GM04504 (cell line): ENCODE measurements around the gene CAMSAP1.
"Not testable (repeated sequence)": the region's sequence is repeated elsewhere in the genome, so short reads cannot be mapped to it uniquely, and the experiment has no call there.

Experiments used
- DNase-seq: peaks from one replicate; pipeline ENCODE4 v3.0.0-alpha.2; 2012; ENCODE audit warnings: low read depth

The CAMSAP1 gene

DNA sequence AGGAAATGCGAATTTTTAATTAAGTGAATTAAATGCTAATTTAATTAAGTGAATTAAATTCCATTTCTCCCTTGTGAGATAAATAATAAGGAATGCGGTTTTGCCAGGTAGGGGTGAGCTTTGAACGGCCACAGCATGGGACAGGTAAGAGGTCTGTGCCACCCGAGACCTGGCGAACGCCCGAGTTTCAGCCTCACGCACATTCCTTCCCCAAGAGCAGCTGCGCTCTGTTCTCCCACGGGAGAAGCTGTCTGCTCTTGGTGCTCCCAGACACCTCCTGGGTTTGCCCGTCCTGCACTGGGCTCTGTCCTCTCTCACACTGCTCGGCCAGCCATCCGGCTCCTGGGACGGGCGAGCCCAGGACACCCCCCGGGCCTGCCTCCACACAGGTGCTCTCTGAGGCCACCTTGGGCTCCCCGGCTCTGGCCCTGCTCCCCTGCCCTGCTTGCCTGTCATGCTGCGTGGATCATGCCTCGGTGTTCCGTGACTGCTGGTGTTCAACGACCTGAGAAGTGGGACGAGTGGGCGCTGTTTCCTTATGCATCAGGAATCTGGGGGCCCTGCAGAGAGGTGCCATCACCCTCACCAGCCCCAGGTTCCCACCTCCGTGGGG, 13.7 kb upstream of the CAMSAP1 start:
- no peak for DNase-seq

DNA sequence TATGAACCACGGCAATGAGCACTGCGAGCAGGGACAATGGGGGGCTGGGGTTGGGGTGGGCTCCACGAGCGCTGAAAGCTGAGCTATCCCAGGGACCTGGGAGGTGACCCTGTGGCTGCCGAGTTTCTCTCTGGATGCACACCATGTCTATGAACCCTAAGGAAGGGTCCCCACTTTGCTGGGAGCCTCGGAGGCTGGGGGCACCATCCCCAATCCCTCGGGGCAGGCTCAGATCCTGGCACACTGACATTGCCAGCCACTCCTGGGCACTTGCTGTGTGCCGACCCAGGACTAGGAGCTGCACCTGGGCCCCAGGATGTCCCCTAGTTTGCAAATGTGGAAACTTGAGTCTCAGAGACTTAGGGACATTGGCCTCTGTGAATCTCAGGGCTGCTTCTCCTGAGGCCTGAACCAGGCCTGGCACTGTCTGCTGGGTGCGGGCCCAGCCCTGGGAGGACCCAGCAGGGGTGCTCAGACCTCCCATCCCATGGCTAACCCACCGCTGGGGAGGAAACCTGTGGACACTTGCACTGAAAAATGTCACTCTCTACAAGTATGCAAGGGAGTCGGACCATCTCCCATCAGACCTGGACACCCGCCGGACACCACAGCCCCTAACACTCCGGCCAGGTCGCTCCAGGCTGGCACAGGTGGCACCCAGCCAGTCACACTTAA, 13.0 kb upstream of the CAMSAP1 start:
- no peak for DNase-seq

DNA sequence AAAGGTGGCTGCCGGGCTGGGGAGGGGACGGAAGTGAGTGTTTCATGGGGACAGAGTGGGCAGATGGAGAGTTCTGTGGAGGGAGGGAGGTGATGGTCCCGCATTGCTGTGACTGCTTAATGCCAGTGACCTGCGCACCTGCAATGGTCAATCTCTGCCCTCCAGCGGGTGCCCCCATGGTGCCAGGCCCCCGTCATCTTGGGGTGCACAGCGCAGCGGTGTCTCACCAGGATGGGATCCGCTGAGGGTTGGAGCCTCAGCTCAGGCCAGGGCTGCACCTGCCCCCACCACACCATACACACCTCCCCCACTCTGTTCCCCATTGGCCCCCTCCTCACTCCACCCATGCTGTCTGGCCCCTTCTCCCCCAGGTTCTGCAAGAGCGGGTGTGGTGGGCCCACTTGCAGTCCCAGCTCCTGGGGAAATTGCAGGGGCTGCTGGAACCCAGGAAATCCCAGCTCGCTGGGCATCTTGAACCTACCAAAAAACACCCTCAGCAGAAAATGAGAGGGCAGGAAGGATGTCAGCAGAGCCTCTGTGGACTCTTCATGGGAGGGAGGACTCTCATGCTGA, 12.1 kb upstream of the CAMSAP1 start:
- DNase-seq: no peak

DNA sequence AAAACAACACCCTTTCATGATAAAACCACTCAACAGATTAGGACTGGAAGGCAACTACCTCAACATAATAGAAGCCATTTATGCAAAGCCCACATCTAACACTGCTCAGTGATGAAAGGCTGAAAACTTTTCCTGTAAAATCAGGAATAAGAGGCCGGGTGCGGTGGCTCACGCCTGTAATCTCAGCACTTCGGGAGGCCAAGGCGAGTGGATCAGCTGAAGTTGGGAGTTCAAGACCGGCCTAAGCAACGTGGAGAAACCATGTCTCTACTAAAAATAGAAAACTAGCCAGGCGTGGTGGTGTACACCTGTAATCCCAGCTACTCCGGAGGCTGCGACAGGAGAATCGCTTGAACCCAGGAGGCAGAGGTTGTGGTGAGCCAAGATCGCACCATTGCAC, 8.9 kb upstream of the CAMSAP1 start:
- DNase-seq: not testable (repeated sequence)

DNA sequence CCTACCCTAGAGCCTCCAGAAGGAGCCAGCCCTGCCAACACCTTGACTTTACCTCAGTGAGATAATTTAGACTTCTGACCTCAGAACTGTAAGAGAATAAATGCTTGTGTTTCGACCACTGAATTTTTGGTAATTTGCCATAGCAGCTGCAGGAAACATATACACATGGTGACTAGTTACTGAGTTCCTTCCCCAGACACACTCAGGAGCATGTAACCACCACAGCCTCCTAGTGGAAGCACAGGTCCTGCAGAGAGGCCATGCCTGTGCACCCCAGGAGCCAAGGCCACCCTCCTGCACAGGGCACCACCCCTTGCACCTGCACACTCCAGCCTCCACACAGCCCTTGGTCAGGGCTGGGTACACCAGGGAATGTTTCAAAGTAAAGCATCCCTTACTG, 7.6 kb upstream of the CAMSAP1 start:
- DNase-seq: no peak

DNA sequence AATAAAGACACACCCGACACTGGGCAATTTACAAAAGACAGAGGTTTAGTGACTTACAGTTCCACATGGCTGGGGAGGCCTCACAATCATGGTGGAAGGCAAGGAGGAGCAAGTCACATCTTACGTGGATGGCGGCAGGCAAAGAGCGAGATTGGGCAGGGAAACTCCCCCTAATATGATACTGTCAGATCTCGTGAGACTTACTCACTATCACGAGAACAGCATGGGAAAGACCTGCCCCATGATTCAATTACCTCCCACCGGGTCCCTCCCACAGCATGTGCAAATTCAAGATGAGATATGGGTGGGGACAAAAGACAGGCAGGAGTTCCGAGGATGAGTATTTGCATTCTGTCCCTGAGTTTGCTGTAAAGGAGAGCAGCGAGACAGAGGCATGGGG, 3.9 kb upstream of the CAMSAP1 start:
- not testable (repeated sequence) for DNase-seq

DNA sequence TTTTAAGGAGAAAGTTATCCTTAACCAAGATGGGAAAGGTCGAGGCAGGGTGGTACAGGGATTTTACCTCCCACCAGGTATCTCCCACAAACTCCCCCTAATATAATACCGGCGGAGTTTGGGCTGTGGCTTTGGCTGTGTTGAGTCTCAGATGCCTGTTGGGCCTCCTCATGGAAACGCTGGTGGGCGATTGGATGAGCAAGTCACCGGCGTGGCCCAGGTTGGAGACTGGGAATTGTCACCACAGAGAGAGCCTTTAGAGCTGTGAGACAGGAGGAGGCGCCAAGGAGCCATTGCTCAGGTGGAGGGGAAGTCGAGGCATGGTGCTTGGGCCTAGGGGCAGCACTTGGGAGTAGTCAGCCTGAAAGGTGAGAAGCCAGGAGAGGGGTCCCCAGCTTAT, 3.4 kb upstream of the CAMSAP1 start:
- DNase-seq: no peak

DNA sequence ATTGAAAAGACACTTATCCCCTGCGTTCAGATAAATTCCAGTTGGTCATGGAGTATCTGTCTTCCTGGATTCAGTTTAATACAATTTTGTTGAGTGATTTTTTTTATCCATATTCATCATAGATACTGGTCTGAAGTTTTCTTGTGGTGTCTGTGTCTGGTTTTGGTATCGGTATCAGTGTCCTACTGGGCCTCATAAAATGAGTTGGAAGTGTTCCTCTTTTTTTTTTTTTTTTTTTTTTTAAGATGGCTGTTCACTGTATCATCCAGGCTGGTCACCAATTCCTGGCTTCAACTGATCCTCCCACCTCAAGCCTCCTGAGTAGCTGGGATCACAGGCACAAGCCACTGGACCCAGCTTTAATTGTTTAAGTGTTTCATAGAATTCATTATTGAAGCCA, 2.9 kb upstream of the CAMSAP1 start:
- no peak for DNase-seq

DNA sequence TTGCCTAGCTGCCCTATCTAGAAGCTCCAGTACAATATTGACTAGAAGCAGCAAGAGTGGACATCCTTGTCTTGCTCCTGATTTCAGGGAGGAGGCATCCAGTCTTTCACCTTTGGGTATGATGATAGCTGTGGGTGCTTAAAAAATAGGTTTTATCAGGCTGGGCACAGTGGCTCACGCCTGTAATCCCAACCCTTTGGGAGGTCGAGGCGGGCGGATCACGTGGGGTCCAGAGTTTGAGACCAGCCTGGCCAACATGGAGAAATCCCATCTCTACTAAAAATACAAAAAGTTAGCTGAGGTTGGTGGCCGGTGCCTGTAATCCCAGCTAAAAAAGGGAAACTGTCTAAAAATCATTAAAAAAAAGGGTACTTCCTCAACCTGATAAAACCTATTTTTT, 2.0 kb upstream of the CAMSAP1 start:
- DNase-seq: no peak

DNA sequence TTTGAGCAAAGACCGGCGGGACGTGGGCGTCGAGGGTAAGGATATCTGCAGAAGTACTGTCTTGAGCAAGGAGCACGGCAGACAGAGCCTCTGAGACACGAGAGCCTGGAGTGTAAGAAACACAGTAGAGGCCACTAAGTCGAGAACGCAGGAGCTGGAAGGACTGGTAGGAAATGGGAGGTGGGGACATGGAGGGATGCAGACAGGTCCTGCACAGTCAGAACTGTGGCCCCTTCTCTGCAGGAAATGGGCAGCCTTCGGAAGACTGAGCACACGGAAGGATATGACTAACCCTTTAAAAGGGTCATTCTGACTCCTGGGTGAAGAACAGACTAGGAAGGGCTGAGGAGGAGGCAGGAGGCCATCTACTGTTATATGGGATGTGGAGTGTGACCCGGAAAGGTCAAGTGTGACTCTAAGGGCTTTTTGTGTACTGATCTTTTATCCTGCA, 1.4 kb upstream of the CAMSAP1 start:
- DNase-seq: no peak

DNA sequence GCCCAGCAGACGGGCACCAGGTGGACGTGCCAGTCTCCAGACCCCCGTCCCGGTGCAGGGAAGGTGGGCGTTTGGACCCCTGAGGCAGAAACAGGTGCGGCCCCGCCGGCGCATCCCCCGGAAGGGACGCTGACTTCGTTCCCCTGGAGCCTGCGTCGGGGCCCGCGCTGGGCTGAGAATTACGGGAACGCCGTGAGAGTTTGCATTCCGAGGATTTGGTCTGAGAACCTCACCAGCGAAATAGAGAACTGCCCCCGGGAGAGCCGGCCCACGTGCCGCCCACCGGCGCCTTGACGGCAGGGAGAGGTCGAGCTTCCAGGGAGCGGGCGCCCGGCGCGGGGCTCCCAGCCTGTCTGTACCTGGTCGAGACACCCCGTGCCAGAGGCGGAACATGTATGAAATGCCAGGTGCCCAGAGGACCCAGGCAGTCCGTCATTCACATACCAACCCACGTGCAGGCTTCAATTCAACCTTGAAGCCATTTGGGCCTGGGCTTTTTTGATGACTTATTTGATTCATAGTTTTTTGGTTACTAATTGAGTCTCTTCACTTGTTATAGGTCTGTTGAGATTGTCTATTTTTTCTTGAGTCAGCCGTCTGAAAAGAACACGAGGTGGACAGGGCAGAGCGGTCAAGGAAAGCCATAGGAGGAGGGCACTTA, 877 bp upstream of the CAMSAP1 start:
- no peak for DNase-seq

DNA sequence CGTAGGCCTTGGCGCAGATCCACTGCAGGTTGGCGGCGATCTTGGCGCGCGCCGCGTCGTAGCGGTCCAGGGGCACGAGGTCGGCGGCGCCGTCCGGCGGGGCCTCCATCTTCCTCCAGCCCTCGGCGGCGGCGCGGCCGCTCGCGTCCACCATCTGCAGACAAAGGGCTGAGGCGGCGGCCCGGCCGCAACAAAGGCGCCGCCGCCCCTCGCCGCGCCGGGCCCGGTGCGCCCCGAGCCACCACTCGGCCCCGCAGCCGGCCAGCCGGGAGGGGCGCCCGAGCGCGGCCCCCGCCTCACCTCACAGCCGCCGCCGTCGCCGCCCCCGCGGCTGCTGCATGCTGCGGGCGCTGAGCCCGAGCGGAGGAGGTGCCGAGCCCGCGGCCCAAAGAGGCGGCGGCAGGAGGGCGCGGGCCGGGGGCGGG, 328 bp downstream of the CAMSAP1 start:
- DNase-seq: no peak

DNA sequence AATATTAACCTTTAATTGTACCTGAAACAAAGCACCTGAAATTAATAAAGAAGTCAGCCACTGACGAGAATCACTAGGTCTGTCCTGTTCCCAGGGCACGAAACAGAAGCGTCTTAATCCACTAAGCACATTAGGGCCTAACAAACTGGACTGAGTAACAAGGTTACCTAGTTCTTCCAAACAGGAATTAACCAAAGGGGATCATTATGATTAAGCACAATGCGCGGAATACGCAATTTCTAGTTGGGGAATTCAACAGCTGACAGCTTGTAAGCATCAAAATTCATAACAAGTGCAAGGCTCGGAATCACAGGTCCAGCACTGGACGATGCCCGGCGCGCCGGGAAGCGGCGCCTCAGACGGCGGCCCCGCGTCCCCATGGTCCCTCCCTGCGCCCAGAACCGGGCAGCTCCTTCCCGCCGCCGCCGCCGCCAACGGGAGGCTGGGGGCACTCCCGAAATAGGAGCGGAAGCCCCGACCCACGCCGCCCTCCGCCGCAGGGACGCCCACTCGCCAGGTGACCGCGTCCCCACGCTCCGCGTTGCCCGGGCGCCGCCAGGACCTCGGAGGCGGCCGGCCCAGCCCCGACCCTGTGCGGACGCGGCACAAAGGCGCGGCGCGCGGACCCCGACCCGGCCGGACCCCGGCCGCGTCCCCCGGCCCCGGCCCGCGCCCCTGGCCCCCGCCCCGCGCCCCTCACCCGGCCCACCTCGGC, 898 bp downstream of the CAMSAP1 start:
- DNase-seq: no peak

DNA sequence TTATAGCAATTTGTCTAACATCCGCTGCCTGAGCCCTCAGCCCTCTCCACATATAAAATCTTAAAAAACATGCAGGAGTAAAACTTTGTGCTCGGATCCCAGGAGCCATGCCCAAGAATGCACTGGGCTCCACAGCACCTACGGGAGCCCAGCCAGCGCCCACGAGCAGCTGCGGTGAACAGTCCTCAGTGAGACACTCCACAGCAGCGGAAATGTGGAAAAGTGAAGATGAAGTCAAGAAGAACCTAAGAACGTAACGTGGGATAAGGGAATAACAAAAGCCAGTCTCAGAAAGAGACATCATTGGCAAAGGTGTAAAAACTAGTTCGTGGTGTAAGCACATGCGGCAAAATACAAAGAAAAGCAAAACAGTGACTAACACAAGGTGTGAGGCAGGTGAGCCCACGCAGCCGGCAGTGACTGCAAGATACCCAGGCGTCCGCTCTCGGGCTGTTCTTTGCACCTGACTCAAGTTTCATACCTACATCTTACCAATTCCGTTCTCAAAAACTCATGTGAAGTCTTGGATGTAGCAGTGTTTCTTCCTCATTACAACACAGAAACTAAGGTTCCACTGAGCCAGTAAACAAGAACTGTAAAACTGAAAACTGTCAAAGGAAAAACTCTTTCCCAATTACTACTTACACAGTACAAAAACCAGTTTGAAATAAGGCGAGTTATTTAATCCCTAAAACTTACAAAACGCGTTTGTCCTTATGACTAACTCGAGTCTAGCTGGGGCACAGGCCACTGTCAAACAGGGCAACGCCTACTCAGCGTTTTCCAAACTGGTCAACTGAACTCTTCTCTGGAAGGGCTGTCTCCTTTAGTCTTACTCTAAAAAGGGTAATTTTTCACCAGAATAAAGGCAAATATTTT, 1.7 kb downstream of the CAMSAP1 start:
- DNase-seq: no peak

DNA sequence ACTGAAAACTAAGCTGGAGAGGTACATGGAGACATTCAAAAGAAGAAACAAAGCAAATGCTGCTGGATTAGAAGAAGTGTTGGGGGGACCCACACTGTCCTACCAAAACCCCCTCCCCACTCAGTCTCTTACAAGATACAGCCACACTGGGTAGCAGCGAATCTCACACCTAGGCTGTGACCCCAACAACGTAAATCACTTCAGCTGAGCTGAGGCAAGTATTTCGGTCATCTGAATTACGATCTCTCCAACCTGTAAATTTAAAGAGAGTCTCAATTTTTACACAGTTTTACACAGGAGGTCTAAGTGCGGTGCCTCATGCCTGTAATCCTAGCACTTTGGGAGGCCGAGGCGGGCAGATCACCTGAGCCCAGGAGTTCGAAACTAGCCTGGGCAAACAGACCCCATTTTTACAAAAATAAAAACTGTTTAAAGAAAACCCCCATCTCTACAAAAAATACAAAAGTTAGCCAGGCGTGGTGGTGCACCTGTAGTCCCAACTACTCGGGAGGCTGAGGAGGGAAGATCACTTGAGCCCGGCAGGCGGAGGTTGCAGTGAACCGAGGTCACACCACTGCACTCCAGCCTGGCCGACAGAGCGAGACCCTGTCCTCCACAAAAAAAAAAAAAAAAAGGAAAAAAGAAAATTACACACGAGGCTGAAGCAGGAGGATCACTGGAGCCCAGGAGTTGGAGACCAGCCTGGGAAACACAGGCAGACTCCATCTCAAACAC, 3.4 kb downstream of the CAMSAP1 start:
- no peak for DNase-seq

DNA sequence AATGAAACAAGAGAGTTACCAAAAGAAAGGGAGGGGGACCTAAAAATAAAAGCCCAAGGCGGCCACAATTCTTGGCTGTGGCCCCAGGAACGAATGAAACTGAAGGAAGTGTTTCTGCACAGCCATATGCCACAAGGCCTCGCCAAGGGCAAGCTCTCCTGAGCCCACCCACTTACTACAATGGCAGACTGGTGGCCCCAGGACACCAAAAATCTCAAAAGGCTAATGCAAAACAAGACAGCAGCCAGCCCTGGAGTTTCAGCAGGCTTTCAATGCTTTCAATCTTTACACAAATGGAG, 4.0 kb downstream of the CAMSAP1 start:
- no peak for DNase-seq

DNA sequence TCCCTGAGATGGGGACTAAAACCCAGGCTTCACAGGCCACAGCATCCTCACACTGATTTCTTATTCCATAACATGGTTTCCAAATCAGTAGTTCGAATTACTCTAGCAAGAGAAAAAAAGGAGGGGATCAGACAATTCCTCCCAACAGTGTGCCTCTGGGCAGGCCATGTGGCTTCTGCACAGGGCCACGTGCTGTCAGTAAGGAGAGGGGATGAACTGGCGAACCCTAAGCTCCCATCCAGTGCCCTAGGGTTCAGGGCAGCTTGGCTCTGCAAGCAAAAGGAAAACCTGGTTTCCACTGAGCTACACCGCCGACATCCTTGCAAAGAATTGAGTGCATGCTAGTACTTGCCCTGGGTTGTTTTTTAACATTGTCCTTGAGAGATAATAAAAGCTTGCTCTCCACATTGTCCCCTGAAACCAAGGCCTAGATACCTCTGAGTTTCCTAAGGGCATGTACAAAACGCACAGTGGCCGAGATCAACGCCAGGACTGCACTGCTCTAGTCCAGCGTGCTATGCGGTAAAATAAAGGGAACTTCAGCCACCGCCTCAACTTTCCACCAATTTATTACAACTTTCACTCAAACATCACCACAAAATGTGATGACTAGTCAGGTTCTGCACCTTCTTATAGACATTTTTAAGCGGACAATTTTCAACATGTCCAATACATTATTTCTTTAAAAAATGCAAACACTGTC, 4.5 kb downstream of the CAMSAP1 start:
- no peak for DNase-seq

DNA sequence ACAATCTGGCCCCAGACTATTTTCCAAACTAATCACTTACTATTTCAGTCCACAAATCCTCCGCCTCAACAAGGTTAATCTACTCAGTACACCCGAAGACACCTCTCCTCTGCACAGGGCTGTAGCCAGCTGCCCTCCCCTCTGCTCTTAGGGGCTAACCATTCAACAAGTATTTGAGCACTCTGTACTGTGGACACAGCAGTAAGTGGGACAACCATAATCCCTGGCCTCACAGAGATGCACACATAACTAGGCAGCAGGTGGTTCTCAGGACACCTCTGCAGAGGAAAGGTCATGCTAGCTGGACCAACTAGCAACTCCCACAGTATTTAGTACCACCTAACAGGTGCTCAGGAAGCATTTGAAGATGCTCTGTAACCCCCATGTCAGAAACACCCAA, 5.5 kb downstream of the CAMSAP1 start:
- DNase-seq: no peak

DNA sequence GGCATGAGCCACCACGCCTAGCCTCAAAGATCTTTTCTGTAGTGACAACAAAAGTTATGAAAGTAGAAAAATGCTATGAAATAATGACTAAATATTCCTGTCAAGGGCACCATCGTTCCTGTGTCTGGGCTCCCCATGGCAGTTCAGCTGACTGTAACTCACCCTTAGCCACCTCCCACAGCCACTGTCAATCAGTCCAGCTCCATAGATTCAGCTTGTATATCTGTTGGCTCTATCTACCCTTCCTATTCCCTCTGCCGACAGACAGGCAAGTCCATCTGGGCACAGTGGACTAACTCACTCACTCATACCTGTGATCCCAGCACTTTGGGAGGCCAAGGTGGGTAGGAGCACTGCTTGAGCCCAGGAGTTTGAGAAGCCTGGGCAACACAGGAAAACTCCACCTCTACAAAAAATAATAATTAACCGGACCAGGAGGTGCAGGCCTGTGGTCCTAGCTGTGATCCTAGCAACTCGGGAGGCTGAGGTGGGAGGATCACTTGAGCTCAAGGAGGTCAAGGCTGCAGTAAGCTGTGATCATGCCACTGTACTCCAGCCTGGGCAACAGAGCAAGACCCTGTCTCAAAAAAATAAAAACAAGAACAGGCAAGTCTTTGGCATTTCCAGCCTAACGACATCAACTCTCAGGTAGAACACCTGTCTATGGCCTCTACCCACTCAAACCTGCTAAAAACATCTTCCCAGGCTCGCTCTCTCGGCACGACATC, 6.2 kb downstream of the CAMSAP1 start:
- no peak for DNase-seq
